ENCODE data around the gene WWOX. TPM values are rescaled to one million over a fixed set of nuclear protein-coding genes. Genes with fewer than 3 reads are reported as not detected.

WWOX gene
- total RNA-seq, 6 experiments from 2014 or later: 0.46 to 3.4 (median 1.3) TPM

GRCh38 chr16:79013930-79014660, 914.6 kb downstream of the WWOX start:
- H3K27me3 Mint-ChIP-seq (ENCODE audit: insufficient read depth): no peaks in the 10 kb centered on the region
- no peaks in the 10 kb centered on the region for H3K4me1 Mint-ChIP-seq (ENCODE audit: low read depth)
- 0 out of 2 replicates have a peak, but pooled peaks cover 12% of the 10 kb centered on the region for H3K36me3 Mint-ChIP-seq (ENCODE audit: low read depth)
- H3K9me3 Mint-ChIP-seq: peaks cover 64% of the 10 kb centered on the region
- no peak overlapping the region for H3K27ac Mint-ChIP-seq
- no peak overlapping the region for H3K4me3 Mint-ChIP-seq
- DNase-seq: no peak
- TF ChIP-seq CTCF (IDR thresholded peaks at IDR 0.05): no peak

GRCh38 chr16:79018650-79019429, 919.4 kb downstream of the WWOX start:
- H3K27me3 Mint-ChIP-seq (ENCODE audit: insufficient read depth): no peaks in the 10 kb centered on the region
- no peak for DNase-seq
- H3K27ac Mint-ChIP-seq: no peak overlapping the region
- 0 out of 2 replicates have a peak, but pooled peaks cover 5% of the 10 kb centered on the region for H3K36me3 Mint-ChIP-seq (ENCODE audit: low read depth)
- H3K9me3 Mint-ChIP-seq: peaks cover 41% of the 10 kb centered on the region
- no peak for TF ChIP-seq CTCF (IDR thresholded peaks at IDR 0.05)
- H3K4me1 Mint-ChIP-seq (ENCODE audit: low read depth): no peaks in the 10 kb centered on the region
- no peak overlapping the region for H3K4me3 Mint-ChIP-seq

- H3K36me3 Mint-ChIP-seq (ENCODE audit: low read depth): no peaks in the 10 kb centered on the region
- DNase-seq: no peak
- H3K27me3 Mint-ChIP-seq (ENCODE audit: insufficient read depth): no peaks in the 10 kb centered on the region
- H3K9me3 Mint-ChIP-seq: peaks cover 39% of the 10 kb centered on the region
- no peaks in the 10 kb centered on the region for H3K4me1 Mint-ChIP-seq (ENCODE audit: low read depth)
- no peak overlapping the region for H3K4me3 Mint-ChIP-seq
- no peak for TF ChIP-seq CTCF (IDR thresholded peaks at IDR 0.05)
- H3K27ac Mint-ChIP-seq: no peak overlapping the region
Measured at GRCh38 chr16:79019431-79019830, 920.0 kb downstream of the WWOX start.

- H3K27ac Mint-ChIP-seq: no peak overlapping the region
- no peaks in the 10 kb centered on the region for H3K4me1 Mint-ChIP-seq (ENCODE audit: low read depth)
- no peak for TF ChIP-seq CTCF (IDR thresholded peaks at IDR 0.05)
- peaks cover 43% of the 10 kb centered on the region for H3K9me3 Mint-ChIP-seq
- DNase-seq: no peak
- peaks cover 6% of the 10 kb centered on the region for H3K36me3 Mint-ChIP-seq (ENCODE audit: low read depth)
- H3K27me3 Mint-ChIP-seq (ENCODE audit: insufficient read depth): no peaks in the 10 kb centered on the region
- H3K4me3 Mint-ChIP-seq: no peak overlapping the region
Measured at GRCh38 chr16:79021991-79022630, 922.7 kb downstream of the WWOX start.

- Mint-ChIP-seq H3K36me3 (ENCODE audit: low read depth) (peaks cover 6% of the 10 kb centered on the region), H3K4me3 (no peak overlapping the region), H3K4me1 (ENCODE audit: low read depth) (no peaks in the 10 kb centered on the region), H3K27ac (no peak overlapping the region), H3K27me3 (ENCODE audit: insufficient read depth) (no peaks in the 10 kb centered on the region), H3K9me3 (peaks cover 51% of the 10 kb centered on the region)
- DNase-seq: no peak
- no peak for TF ChIP-seq CTCF (IDR thresholded peaks at IDR 0.05)
Measured at GRCh38 chr16:79026117-79026516, 926.7 kb downstream of the WWOX start.
